GM19438 (cell line): Measurements from ENCODE around the gene ABI3BP.
"Not testable (repeated sequence)": the region's sequence is repeated elsewhere in the genome, so short reads cannot be mapped to it uniquely, and the experiment has no call there.

Experiments used
- ATAC-seq: cut with Tn5 transposase; IDR thresholded peaks from one replicate; pipeline ENCODE4 v1.9.1; 2021; ENCODE audit warnings: low read depth; ENCODE audit not compliant: unreplicated experiment

ABI3BP gene

GRCh38 chr3:100993309-100993708 lies at the start of gene ABI3BP:
TSS of gene ABI3BP (minus strand) at chr3:100993421. CDS start at chr3:100993384, 37 bp downstream.
- ATAC-seq = no peak

DNA sequence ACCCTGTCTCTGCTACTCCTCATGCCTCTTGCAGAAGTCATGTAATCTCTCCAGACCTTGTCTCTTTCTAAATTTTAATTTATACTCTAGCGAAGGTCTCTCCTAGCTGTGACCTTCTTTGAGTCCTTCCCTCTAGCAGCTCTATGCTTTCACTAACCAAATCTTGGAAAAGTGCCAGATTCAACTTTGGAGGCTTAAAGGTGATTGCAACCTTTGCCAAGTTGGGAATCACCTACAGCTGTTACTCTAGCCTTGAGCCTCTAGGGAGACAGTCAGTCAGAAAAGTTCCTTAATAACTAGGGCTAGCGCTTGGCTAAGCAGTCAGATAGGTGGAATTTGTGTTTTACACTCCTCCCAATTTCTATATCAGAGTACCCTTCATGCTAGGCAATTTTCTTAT lies 46.1 kb upstream of the ABI3BP start:
- ATAC-seq = no peak

DNA sequence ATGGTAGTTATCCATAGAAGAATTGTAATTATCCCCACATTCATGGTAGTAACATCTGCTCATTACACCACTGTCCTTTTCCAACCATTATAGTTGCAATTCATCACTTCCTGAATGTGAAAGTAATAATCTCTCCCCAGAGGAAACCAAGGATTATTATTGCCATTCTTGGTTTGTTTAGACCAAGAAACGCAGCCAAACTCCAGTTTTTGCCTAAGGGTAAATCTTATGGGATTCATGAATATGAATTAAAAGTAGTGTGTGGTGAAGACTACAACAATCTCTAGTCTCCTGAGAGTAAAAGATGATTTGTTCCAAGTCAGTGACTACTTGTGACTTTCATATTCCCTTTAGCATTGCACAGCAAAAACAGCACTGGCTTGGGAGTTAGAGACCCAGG lies 45.7 kb upstream of the ABI3BP start:
- no peak for ATAC-seq

GRCh38 chr3:101038393-101038792 lies 45.2 kb upstream of the ABI3BP start:
- ATAC-seq = no peak

DNA sequence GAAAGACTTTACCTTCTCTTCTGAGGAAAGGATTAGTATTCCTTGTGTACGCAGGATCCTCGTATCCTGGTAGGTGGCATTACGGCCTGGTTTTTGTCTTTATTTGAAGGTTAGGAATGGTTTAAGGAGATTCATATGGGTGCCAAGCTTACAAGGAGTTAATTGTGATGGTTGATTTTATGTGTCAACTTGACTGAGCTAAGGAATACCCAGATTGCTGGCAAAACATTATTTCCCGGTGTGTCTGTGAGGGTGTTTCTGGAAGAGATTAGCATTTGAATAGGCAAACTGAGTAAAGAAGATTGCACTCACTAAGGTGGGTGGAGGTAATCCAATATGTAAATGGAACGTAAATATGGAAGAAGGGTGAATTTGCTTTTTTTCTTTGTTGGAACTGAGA lies 44.4 kb upstream of the ABI3BP start:
- ATAC-seq = no peak

- no peak for ATAC-seq
These were observed 43.5 kb upstream of the ABI3BP start for GRCh38 chr3:101036676-101037075.

DNA sequence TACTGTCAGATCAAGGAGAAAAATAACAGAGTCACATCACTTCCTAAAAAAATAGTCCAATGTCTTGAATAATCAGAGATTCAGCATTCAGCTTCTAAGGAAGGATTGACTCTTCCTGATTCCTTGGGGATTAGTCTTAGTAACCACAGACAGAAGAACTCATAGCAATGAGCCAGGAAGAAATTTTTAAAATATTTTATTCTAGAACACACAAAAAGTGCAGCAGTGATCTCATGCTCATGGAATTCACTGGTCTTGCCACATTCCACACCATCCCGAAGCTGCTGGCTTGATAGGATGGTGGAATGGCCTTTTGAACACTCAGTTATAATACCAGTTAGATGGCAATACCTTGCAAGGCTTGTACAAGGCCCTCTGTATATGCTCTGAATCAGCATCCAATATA lies 43.0 kb upstream of the ABI3BP start:
- no peak for ATAC-seq

DNA sequence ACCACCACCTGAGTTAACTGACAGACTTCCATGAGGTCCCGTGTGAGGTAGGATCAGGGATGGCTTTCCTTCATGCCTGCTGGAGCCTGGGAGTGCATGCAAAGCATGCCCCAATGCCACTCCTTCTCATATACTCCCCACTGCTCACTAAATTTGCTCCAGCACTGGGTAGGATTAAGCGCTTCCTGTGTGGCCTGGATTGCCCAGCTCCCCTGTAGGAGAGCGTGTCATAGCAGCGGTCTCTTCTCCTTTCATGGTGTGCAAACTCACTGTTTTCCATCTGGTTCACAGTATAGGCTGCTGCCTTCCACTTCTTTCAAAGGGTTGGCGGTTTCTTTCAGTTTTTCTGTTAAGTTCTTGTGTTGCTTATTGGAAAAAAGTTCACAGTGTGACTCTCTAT lies 34.1 kb upstream of the ABI3BP start:
- no peak for ATAC-seq

GRCh38 chr3:101026881-101027280 lies 33.7 kb upstream of the ABI3BP start:
- no peak for ATAC-seq

GRCh38 chr3:101026244-101026643 lies 33.0 kb upstream of the ABI3BP start:
- no peak for ATAC-seq

DNA sequence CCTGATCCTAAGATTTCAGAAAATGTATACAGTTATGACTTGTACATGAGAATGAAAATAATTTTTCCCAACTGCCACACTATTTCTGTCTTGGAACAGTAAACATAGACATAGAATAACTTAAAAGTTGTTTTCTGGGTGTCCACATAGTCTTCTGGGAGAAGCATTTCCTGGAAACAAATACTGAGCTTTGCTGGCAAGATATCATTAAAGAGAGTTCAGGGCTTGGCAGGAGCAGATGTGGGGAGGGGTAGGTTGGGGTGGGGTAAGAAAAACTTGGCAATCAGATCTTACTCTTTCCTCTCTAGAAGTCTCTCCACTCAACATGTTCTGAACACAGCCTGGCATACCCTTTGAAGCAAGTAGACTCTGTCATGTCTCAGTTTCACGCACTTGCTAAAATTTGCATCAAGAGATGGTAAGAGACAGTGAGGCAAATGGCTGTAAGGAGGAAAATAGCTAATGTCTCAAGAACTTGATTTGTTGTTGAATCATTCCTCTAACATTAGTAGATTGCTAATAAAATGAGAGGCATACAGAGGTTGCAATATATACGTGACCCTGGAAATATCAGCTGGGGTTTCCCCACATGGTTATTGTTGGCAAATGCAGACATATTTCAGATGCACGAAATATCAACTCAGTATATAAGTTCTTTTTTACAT lies 27.3 kb upstream of the ABI3BP start:
- no peak for ATAC-seq

- ATAC-seq = no peak
These were observed 23.8 kb upstream of the ABI3BP start for GRCh38 chr3:101017017-101017416.

DNA sequence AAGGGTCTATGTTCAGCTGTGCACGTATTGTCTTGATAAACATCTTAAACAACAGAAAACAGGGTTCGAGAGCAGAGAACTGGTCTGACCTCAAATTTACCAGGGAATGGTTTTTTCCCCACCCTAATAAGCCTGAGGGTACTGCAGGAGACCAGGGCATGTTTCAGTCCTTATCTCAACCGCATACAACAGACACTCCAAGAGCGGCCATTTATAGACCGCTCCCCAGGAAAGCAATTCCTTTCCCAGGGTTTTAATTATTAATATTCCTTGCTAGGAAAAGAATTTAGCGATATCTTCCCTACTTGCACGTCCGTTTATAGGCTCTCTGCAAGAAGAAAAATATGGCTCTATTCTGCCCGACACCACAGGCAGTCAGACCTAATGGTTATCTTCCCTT lies 19.1 kb upstream of the ABI3BP start:
- ATAC-seq = not testable (repeated sequence)

DNA sequence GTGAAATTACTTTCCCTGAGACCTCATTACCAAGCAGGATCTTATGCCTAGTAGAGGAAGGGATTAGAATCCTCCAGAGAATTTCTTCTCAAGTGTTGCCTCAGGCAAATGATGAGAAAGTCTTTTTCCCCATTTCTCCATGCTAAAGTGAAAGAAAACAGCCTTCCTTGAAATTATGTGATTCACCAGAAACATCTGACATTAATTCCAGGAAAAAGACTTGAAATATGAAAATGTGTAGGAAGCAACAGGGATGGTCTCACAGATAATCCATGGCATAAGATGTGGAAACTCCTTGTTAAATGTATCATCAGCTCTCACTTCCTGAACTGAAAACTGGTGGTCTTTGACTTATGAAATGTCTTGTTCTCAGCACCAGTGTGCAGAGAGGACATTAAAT lies 17.9 kb upstream of the ABI3BP start:
- no peak for ATAC-seq

- no peak for ATAC-seq
These were observed 17.1 kb upstream of the ABI3BP start for GRCh38 chr3:101010296-101010695.

- ATAC-seq = no peak
These were observed 16.2 kb upstream of the ABI3BP start for GRCh38 chr3:101009386-101009785.

DNA sequence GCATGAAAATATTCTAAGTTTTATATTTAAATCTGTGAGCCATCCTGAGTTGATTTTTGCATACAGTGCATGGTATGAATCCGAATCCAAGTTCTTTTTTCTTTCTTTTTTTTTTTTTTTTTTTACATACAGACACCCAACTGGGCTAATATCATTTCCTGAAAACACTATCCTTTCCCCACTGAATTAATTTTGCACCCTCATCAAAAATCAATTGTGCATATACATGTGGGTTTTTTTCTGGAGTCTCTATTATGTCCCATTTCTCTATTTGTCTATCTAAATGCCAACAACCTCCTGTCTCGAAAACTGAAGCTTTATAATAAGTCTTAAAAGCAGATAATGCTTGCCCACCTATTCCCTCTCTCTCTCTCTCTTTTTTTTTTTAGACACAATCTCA lies 5.9 kb upstream of the ABI3BP start:
- ATAC-seq = no peak

DNA sequence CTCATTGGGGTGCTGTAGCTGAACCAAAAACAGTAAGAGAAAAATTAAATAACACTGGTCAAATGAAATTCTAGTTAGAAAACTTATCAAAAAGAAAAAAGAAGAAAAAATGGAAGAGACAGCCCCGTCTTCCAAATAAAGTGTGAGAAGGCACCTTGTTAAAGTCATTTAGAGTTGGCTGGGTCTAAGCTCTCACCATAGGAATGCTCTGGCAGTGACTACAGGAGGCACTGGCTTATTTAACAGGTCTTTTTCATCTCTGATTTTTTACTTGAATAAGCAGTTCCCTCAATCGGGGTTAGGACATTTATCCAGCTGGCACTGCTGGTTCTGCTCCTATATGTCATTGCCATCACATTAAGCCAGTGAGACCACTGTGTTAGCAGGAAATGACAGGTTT lies 1.6 kb upstream of the ABI3BP start:
- ATAC-seq = no peak

GRCh38 chr3:100994187-100994586 lies 966 bp upstream of the ABI3BP start:
- ATAC-seq = no peak

GRCh38 chr3:100992231-100993012 lies 799 bp downstream of the ABI3BP start:
- no peak for ATAC-seq

DNA sequence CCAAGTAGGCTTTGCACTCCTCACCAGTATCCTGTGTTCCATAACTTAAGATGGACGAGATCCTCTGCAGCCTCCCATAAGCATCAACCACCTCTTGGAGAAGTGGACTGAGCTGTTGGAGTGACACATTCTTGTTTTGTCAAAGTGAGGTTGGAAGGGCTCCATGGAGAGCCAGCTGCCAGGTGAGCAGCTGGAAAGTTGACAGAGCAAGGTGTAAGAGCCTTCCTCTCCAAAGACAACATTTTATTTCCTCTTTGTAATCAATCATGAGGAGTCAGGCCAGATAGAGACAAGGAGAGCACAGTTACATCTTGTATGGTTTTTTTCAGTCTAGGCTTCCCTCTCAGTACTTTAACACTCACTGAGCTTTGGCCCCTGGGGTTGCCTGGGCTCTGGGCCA lies 5.1 kb downstream of the ABI3BP start:
- ATAC-seq = no peak

DNA sequence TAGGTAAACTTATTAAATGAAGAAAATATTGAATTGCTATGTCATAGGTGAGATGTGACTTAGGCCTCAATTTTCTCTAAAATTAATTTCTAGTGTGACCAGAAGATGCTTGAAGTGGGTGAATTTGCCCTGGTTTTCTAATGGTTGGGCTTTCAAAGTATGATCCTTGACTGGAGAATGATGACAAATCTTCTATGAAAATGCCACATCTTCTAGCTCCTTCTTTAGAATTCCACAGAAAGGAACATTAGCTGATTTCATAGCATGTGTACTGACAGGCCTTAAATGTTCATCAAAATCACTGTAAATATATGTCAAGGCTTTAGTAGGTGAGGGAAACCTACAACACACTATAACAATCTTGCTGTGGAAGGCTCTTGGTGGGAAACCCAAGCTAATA lies 8.9 kb downstream of the ABI3BP start:
- ATAC-seq = no peak
